H1 (cell line): ENCODE measurements around the gene BCAR1. TPM values are rescaled to one million over a fixed set of nuclear protein-coding genes. Genes with fewer than 3 reads are reported as not detected.

Experiments used
- CTCF ChIA-PET: fragments of 300-600 bp; sonication (Branson Sonifier 250); formaldehyde crosslinking; loops from one replicate; lab custom pipeline; 2021; ENCODE audit not compliant: partially characterized antibody; lab: Charles Lee
- POLR2A ChIA-PET: fragments of 300-600 bp; sonication (Branson Sonifier 250); formaldehyde crosslinking; loops from one replicate; lab custom pipeline; 2021; ENCODE audit warnings: inconsistent platforms; ENCODE audit not compliant: partially characterized antibody; lab: Charles Lee
- DNase-seq, 2 experiments: peaks; one replicate each; pipeline versions ENCODE4 v3.0.0 to v3.0.0-alpha.2; 2010 to 2022; ENCODE audit warnings: low spot score in 2 of 2, low read depth in 1 of 2, mixed read lengths in 1 of 2
- FAIRE-seq: peaks from 2 replicates; lab custom pipeline; 2011; peaks lifted over from hg19 to GRCh38; lab: Jason Lieb, UNC
- H2AFZ ChIP-seq: 2 replicates; pipeline ENCODE4 v1.8.1; 2012; ENCODE audit warnings: low read length, inconsistent platforms
- H2AK5ac ChIP-seq: 2 replicates; pipeline ENCODE4 v1.6.1; 2013; ENCODE audit warnings: low read depth, low read length
- H2BK120ac ChIP-seq: replicated peaks from 2 replicates; pipeline ENCODE3; 2013; ENCODE audit warnings: low read depth, low read length, inconsistent platforms
- H2BK12ac ChIP-seq: 2 replicates; pipeline ENCODE4 v1.6.1; 2013; ENCODE audit warnings: low read depth, low read length
- H2BK15ac ChIP-seq: 2 replicates; pipeline ENCODE4 v1.6.1; 2013; ENCODE audit warnings: low read length
- H2BK20ac ChIP-seq: 2 replicates; pipeline ENCODE4 v1.6.1; 2013; ENCODE audit warnings: low read length
- H2BK5ac ChIP-seq: 2 replicates; pipeline ENCODE4 v1.6.1; 2013; ENCODE audit warnings: low read depth, low read length
- H3K14ac ChIP-seq: 2 replicates; pipeline ENCODE4 v1.6.1; 2013; ENCODE audit warnings: inconsistent platforms; ENCODE audit not compliant: insufficient read length
- H3K18ac ChIP-seq: 2 replicates; pipeline ENCODE4 v1.6.1; 2013; ENCODE audit warnings: low read length; ENCODE audit errors: extremely low read depth
- H3K23ac ChIP-seq: 2 replicates; pipeline ENCODE4 v1.6.1; 2013; ENCODE audit warnings: inconsistent platforms; ENCODE audit not compliant: insufficient read length
- H3K23me2 ChIP-seq: 2 replicates; pipeline ENCODE4 v1.6.1; 2013; ENCODE audit warnings: low read depth, low read length
- H3K27ac ChIP-seq: 2 replicates; pipeline ENCODE4 v1.6.1; 2011; ENCODE audit warnings: low read depth, low read length, inconsistent platforms
- H3K27me3 ChIP-seq, 4 experiments: replicated peaks in 1 of 4; 1 replicate in 1 of 4; 2 replicates in 3 of 4; pipeline versions ENCODE4 v1.6.1 to v1.8.1; 2011 to 2013; ENCODE audit warnings: low read length in 3 of 4, mild to moderate bottlenecking in 3 of 4, inconsistent platforms in 2 of 4, mixed read lengths in 2 of 4, moderate library complexity in 1 of 4; ENCODE audit not compliant: control insufficient read depth in 3 of 4, insufficient read depth in 3 of 4; ENCODE audit errors: extremely low read depth in 1 of 4
- H3K36me3 ChIP-seq, 4 experiments: 2 replicates each; pipeline versions ENCODE4 v1.6.1 to v1.8.1; 2011 to 2013; ENCODE audit warnings: mild to moderate bottlenecking in 4 of 4, low read length in 3 of 4, moderate library complexity in 2 of 4, control low read depth in 1 of 4, inconsistent platforms in 1 of 4; ENCODE audit not compliant: insufficient read depth in 4 of 4, control insufficient read depth in 2 of 4
- H3K4ac ChIP-seq: replicated peaks from 2 replicates; pipeline ENCODE3; 2013; ENCODE audit warnings: low read length, low read depth, mixed read lengths, inconsistent platforms; ENCODE audit not compliant: insufficient read length
- H3K4me1 ChIP-seq, 4 experiments: replicated peaks in 1 of 4; 1 replicate in 1 of 4; 2 replicates in 3 of 4; pipeline versions ENCODE4 v1.6.1 to v1.8.1; 2011 to 2013; ENCODE audit warnings: low read length in 3 of 4, inconsistent platforms in 2 of 4, mixed read lengths in 1 of 4; ENCODE audit not compliant: insufficient read depth in 4 of 4, control insufficient read depth in 3 of 4
- H3K4me2 ChIP-seq, 2 experiments: 2 replicates each; pipeline versions ENCODE4 v1.6.1 to v1.8.1; 2011 to 2013; ENCODE audit warnings: low read depth in 2 of 2, low read length in 2 of 2, control low read depth in 1 of 2, inconsistent platforms in 1 of 2, mild to moderate bottlenecking in 1 of 2; ENCODE audit not compliant: insufficient read depth in 1 of 2
- H3K4me3 ChIP-seq, 4 experiments: fragments of 200-600, 300-600 bp in 1 of 4; sonication (generic), shearing (Covaris generic), sonication (Bioruptor Twin) in 1 of 4; 2 replicates each; pipeline versions ENCODE4 v1.5.1 to v1.8.1; 2011 to 2016; ENCODE audit warnings: low read length in 4 of 4, low read depth in 3 of 4, control low read depth in 2 of 4, inconsistent platforms in 2 of 4, mild to moderate bottlenecking in 2 of 4, mixed read lengths in 1 of 4, moderate library complexity in 1 of 4; ENCODE audit not compliant: insufficient read depth in 2 of 4; ENCODE audit errors: extremely low read depth in 1 of 4
- H3K56ac ChIP-seq: replicated peaks from 2 replicates; pipeline ENCODE3; 2013; ENCODE audit warnings: low read depth, mild to moderate bottlenecking, mixed read lengths, low read length, inconsistent platforms; ENCODE audit not compliant: insufficient read length
- H3K79me1 ChIP-seq: 2 replicates; pipeline ENCODE4 v1.6.1; 2013; ENCODE audit warnings: low read depth, low read length, control low read depth
- H3K79me2 ChIP-seq, 2 experiments: 2 replicates each; pipeline versions ENCODE4 v1.6.1 to v1.8.1; 2012 to 2013; ENCODE audit warnings: low read length in 2 of 2, mild to moderate bottlenecking in 2 of 2, inconsistent platforms in 1 of 2; ENCODE audit not compliant: insufficient read depth in 2 of 2, control insufficient read depth in 1 of 2
- H3K9ac ChIP-seq, 4 experiments: replicated peaks in 1 of 4; 1 replicate in 1 of 4; 2 replicates in 3 of 4; pipeline versions ENCODE4 v1.6.1 to v1.8.1; 2011 to 2013; ENCODE audit warnings: low read depth in 3 of 4, low read length in 3 of 4, control low read depth in 2 of 4, mild to moderate bottlenecking in 2 of 4, moderate library complexity in 2 of 4, inconsistent platforms in 1 of 4; ENCODE audit errors: extremely low read depth in 1 of 4
- H3K9me3 ChIP-seq, 2 experiments: 2 replicates each; pipeline versions ENCODE4 v1.6.1 to v1.8.1; 2012 to 2013; ENCODE audit warnings: mild to moderate bottlenecking in 2 of 2, moderate library complexity in 2 of 2, control low read depth in 1 of 2, inconsistent platforms in 1 of 2, low read depth in 1 of 2, low read length in 1 of 2, mixed read lengths in 1 of 2; ENCODE audit not compliant: insufficient read depth in 2 of 2
- H4K20me1 ChIP-seq, 2 experiments: replicated peaks in 1 of 2; 2 replicates each; pipeline versions ENCODE3 to v1.8.1; 2011 to 2013; ENCODE audit warnings: inconsistent platforms in 2 of 2, low read length in 2 of 2, mild to moderate bottlenecking in 1 of 2; ENCODE audit not compliant: insufficient read depth in 2 of 2, control insufficient read depth in 1 of 2
- H4K5ac ChIP-seq: 2 replicates; pipeline ENCODE4 v1.6.1; 2013; ENCODE audit warnings: low read length, low read depth, mixed read lengths, inconsistent platforms; ENCODE audit not compliant: insufficient read length
- H4K8ac ChIP-seq: 2 replicates; pipeline ENCODE4 v1.8.0; 2013; ENCODE audit warnings: mild to moderate bottlenecking, moderate library complexity, low read length, inconsistent platforms; ENCODE audit not compliant: insufficient read depth; ENCODE audit errors: extremely low read depth
- H4K91ac ChIP-seq: replicated peaks from 2 replicates; pipeline ENCODE3; 2013; ENCODE audit warnings: low read length, mixed read lengths, inconsistent platforms; ENCODE audit not compliant: insufficient read length
- CHD2 ChIP-seq: IDR thresholded peaks from 2 replicates; pipeline ENCODE4 v1.6.1; 2012; ENCODE audit warnings: low read length, improper control_type of control experiment
- CTCF ChIP-seq, 3 experiments: IDR thresholded peaks; 1 replicate in 2 of 3; 2 replicates in 1 of 3; pipeline versions ENCODE4 v1.5.1 to v1.6.1; 2011; ENCODE audit warnings: low read length in 3 of 3, mild to moderate bottlenecking in 3 of 3, inconsistent platforms in 2 of 3, low read depth in 1 of 3, moderate library complexity in 1 of 3; ENCODE audit not compliant: insufficient read depth in 1 of 3; ENCODE audit errors: control extremely low read depth in 1 of 3
- KDM1A ChIP-seq: fragments of 200-600, 300-600 bp; sonication (generic); IDR thresholded peaks from 2 replicates; pipeline ENCODE4 v1.7.1; 2016; ENCODE audit warnings: mild to moderate bottlenecking, low read length, borderline replicate concordance
- RBBP5 ChIP-seq: IDR thresholded peaks from 2 replicates; pipeline ENCODE4 v1.7.1; 2012; ENCODE audit warnings: low read depth, mild to moderate bottlenecking, inconsistent platforms, low read length, moderate library complexity, borderline replicate concordance
- RXRA ChIP-seq: IDR thresholded peaks from 2 replicates; pipeline ENCODE4 v1.6.1; 2011; ENCODE audit warnings: low read depth, mild to moderate bottlenecking, low read length, moderate library complexity; ENCODE audit not compliant: insufficient read depth
- TAF1 ChIP-seq: IDR thresholded peaks from 2 replicates; pipeline ENCODE4 v1.6.1; 2011; ENCODE audit warnings: mild to moderate bottlenecking, low read depth, low read length
- TEAD4 ChIP-seq: IDR thresholded peaks from 2 replicates; pipeline ENCODE4 v1.6.1; 2012; ENCODE audit warnings: low read depth, low read length, inconsistent platforms, mixed read lengths
- YY1 ChIP-seq: IDR thresholded peaks from 2 replicates; pipeline ENCODE4 v1.6.1; 2011; ENCODE audit warnings: low read depth, mild to moderate bottlenecking, low read length
- WGBS, 2 experiments: shearing (Covaris generic) in 1 of 2; methylation state at CpG; one replicate each; pipeline versions ENCODE4 v1.1.6 to v1.1.7; 2013 to 2015; ENCODE audit warnings: low lambda C conversion rate in 2 of 2, mixed read lengths in 2 of 2, inconsistent platforms in 1 of 2, low coverage in 1 of 2, missing lambda C conversion rate in 1 of 2; ENCODE audit not compliant: insufficient replicate concordance in 2 of 2, insufficient coverage in 1 of 2, insufficient read length in 1 of 2; ENCODE audit errors: extremely low coverage in 1 of 2, missing lambda C conversion rate in 1 of 2; 5-methylcytosine and 5-hydroxymethylcytosine counted together
- polyA plus RNA-seq, 7 experiments: library from polyadenylated mRNA; depleted of rRNA in 3 of 7; stranded (reverse) in 5 of 7; unstranded in 2 of 7; fragments of >200 nt in 5 of 7; fragments of 200-250 nt in 2 of 7; gene quantifications; 1 replicate in 5 of 7; 2 replicates in 1 of 7; 4 replicates in 1 of 7; pipeline versions ENCODE4 v1.2.1 to v1.2.3, GENCODE V29; 2011 to 2013; ENCODE audit warnings: missing spikeins in 2 of 7, mixed read lengths in 2 of 7
- total RNA-seq: library from RNA; stranded (reverse); fragmentation: NEBNext Ultra II Directional; extraction: Animal tissue kit (Norgen Biotek cat#: 25700); gene quantifications from 2 replicates; pipeline ENCODE4 v1.2.1, GENCODE V29; 2021

Gene BCAR1
- total and polyA plus RNA-seq, 2 of the 8 experiments (the other 6 are each of a cell fraction or from before 2014, with no cell fraction given) = 59.8 to 105 TPM

GRCh38 chr16:75265911-75266701, 14.7 kb upstream of the BCAR1 start:
- Histone ChIP-seq H3K4me3 (peak overlapping the region; percentile 76 to 99 (median 83)), H2AK5ac (peak overlapping the region; percentile 90; the same call in 1 of the 2 replicates), H3K56ac (peak overlapping the region; percentile 73), H4K8ac (peak overlapping the region; percentile 19), H3K36me3 (no peaks in the 10 kb centered on the region), H2BK15ac (peak overlapping the region; percentile 90), H3K27me3 (no peaks in the 10 kb centered on the region), H3K9me3 (no peaks in the 10 kb centered on the region), H4K5ac (peak overlapping the region; percentile 28), H3K4me1 (peaks cover 0 to 31% (median 23%) of the 10 kb centered on the region in 4 experiments; a peak in 6 of 7 replicates), H3K23me2 (peaks cover 11% of the 10 kb centered on the region; the same call in 1 of the 2 replicates), H4K20me1 (peaks cover 12 to 26% of the 10 kb centered on the region in 2 experiments), H2BK20ac (peak overlapping the region; percentile 72; the same call in 1 of the 2 replicates), H2BK5ac (peak overlapping the region; percentile 66; the same call in 1 of the 2 replicates), H3K79me1 (peaks cover 26% of the 10 kb centered on the region), H3K4me2 (peak overlapping the region; percentile 79 to 92), H3K9ac (peak overlapping the region in 3 of 4 experiments; percentile 68 to 78 (median 75); a peak in 5 of 7 replicates), H2AFZ (peak overlapping the region; percentile 49), H3K14ac (no peak overlapping the region), H4K91ac (peak overlapping the region; percentile 99), H3K4ac (peak overlapping the region; percentile 87), H2BK12ac (peak overlapping the region; percentile 81; the same call in 1 of the 2 replicates), H3K27ac (no peak overlapping the region), H3K79me2 (peaks cover 0 to 44% of the 10 kb centered on the region in 2 experiments; a peak in 2 of 4 replicates), H2BK120ac (no peak overlapping the region), H3K23ac (no peak overlapping the region), H3K18ac (peak overlapping the region; percentile 95)
- CTCF ChIA-PET = interaction anchor here (1.4 to 3.5 kb wide), 7 partner anchors 9 to 67 kb away, joined by 3 to 20 read pairs (median 7); no protein-coding TSS in a partner anchor
- FAIRE-seq (no peak), DNase-seq (peak in 1 of 2 experiments; percentile 93)
- WGBS, 2 experiments = 25% methylated on average over 38 of the region's 62 CpGs; no CpG with 5 or more reads in 1 of the 2 experiments
- POLR2A ChIA-PET = interaction anchor here (0.7 to 9.2 kb wide), 9 partner anchors 13 to 250 kb away, joined by 3 to 158 read pairs (median 6); partner anchors contain the start of gene BCAR1
- TF ChIP-seq TAF1 (peak; percentile 66), RXRA (no peak), KDM1A (0 out of 2 replicates have a peak, but pooled peaks have one; percentile 12), CTCF (IDR thresholded peaks at IDR 0.05; ENCODE audit: control extremely low read depth in 1 of 3, insufficient read depth in 1 of 3, low read depth in 1 of 3, low read length in 3 of 3) (no peak), RBBP5 (0 out of 2 replicates have a peak, but pooled peaks have one; percentile 22), YY1 (no peak), TEAD4 (no peak), CHD2 (no peak)
